ENCODE results near the gene MYO5A. TPM values are rescaled to one million over a fixed set of nuclear protein-coding genes. Genes with fewer than 3 reads are reported as not detected.

MYO5A gene
- total RNA-seq, 1 donor from 2014 or later, result 15.7 TPM

DNA sequence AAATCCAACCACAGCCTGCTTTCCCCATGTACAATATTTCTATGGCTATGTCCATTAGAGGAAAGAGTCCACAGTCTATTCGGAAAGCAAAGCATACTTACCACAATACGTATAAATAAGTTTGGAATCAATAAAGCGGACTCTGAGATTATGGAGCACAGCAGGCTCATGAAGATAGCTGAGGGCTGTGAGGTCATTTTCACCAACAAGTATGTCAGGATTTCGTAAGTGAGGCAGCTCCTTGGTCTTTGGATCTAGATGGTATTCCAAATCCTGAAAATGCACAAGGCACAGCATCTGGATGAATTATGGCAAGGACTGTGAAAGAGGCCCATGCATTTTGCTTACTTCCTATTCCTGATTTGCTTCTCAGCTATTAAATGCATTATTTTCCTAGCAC lies 100.4 kb downstream of the MYO5A start:
- H3K4me3 ChIP-seq (ENCODE audit: low read depth, low read length), result no peak overlapping the region
- TF ChIP-seq, protein P1, sequence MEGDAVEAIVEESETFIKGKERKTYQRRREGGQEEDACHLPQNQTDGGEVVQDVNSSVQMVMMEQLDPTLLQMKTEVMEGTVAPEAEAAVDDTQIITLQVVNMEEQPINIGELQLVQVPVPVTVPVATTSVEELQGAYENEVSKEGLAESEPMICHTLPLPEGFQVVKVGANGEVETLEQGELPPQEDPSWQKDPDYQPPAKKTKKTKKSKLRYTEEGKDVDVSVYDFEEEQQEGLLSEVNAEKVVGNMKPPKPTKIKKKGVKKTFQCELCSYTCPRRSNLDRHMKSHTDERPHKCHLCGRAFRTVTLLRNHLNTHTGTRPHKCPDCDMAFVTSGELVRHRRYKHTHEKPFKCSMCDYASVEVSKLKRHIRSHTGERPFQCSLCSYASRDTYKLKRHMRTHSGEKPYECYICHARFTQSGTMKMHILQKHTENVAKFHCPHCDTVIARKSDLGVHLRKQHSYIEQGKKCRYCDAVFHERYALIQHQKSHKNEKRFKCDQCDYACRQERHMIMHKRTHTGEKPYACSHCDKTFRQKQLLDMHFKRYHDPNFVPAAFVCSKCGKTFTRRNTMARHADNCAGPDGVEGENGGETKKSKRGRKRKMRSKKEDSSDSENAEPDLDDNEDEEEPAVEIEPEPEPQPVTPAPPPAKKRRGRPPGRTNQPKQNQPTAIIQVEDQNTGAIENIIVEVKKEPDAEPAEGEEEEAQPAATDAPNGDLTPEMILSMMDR (conservative IDR thresholded peaks at IDR 0.05; ENCODE audit: low read depth, low read length), result no peak
- DNase-seq (ENCODE audit: low read depth), result no peak

DNA sequence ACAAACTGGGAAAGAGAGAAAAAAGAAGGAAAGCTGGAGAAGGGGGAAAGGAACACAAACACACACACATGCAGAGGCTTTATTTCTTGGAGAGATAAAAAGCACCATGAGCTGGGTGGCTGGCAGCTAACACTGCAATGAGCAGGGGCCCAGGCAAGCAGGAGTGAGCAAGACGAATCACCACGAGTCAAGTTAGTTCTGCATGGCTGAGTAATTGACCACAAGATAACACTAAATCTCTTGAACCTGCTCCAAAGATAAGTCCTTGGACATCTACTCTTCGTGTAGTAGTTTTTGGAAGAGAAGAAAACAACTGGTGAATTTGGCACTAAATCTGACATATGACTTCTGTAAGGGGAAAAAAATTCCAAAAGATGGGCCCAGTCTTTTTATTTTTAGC lies 100.9 kb downstream of the MYO5A start:
- peak; percentile 27 for DNase-seq (ENCODE audit: low read depth)
- TF ChIP-seq, protein P1 (conservative IDR thresholded peaks at IDR 0.05; ENCODE audit: low read depth, low read length), result no peak
- no peak overlapping the region for H3K4me3 ChIP-seq (ENCODE audit: low read depth, low read length)

DNA sequence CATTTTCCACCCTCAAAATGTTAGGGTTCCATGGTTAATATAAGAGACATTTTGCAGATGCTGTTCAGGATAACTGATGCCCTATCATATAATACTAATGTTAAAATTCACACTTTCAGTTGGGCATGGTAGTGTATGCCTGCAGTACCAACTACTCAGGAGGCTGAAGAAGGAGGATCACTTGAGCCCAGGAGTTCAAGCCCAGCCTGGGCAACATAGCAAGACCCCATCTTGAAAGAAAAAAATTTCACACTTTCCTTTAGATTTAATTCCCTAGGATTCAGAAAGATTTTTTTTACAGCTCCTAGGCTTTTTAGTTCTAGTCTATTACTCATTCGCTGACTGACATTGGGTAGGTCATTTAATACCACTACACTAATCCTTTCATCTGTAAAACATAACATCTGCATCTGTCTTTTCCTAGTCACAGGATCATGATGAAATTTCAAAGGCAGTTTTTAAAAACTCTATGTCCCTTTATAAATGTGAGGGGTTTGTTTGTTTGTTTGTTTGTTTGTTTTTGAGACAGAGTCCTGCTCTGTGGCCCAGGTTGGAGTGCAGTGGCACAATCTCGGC lies 103.7 kb downstream of the MYO5A start:
- TF ChIP-seq, protein P1 (conservative IDR thresholded peaks at IDR 0.05; ENCODE audit: low read depth, low read length), result no peak
- DNase-seq (ENCODE audit: low read depth), result no peak
- H3K4me3 ChIP-seq (ENCODE audit: low read depth, low read length), result no peak overlapping the region

DNA sequence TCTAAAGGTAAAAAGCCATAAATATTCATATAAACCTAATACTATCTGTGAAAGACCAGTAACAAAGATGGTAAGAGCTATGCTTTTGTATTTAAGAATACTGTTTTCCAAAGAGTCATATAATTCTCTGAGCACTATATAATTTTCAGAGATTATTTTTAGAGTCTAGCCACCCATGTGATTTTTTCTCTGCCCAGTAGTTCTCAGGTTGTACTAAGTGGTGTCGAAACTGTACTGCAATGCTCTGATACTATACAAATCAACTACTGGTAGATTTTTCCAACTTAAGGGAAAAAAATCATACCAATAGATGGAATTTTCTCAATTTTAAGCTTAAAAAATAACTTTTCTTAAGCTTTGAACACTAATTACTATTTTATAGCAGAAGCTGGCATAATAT lies 104.8 kb downstream of the MYO5A start:
- no peak overlapping the region for H3K4me3 ChIP-seq (ENCODE audit: low read depth, low read length)
- TF ChIP-seq, protein P1 (conservative IDR thresholded peaks at IDR 0.05; ENCODE audit: low read depth, low read length), result no peak
- no peak for DNase-seq (ENCODE audit: low read depth)

DNA sequence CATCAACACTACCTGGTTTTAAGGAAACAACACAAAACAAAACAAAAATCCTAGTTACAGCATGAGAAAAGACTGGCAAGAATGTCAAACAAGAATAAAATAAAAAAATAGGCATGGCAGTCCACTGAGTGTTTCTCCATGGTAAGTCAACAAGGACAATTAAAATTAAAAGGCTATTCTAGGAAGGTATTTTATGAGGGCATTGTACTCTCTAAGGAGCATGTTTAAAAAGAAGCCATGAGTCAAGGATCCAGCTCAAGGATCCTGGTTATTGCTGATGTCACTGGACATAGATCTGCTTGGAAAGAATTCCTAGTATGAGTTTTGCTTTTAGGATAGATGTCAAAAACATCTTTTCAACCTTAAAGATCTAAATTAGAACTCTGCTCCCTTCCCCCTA lies 106.7 kb downstream of the MYO5A start:
- DNase-seq (ENCODE audit: low read depth), result peak; percentile 6
- TF ChIP-seq, protein P1 (conservative IDR thresholded peaks at IDR 0.05; ENCODE audit: low read depth, low read length), result no peak
- no peak overlapping the region for H3K4me3 ChIP-seq (ENCODE audit: low read depth, low read length)

DNA sequence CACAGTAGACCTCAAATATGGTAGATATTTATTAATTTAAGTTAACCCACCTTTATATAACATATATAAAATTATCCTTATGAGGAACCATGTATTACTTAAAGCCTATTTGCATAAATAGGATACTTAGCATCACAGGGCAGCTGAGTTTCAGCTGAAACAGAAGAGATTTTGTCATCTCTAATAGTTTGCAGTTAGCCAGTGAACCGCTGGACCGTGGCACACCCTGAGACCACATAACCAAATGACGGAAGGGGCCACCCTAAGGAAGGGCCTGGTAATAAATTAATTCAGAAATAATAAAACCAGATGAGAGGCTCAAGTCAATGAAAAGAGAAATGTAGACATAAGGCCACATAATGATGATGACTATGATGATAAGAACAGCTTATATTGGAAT lies 107.7 kb downstream of the MYO5A start:
- TF ChIP-seq, protein P1 (conservative IDR thresholded peaks at IDR 0.05; ENCODE audit: low read depth, low read length), result no peak
- no peak overlapping the region for H3K4me3 ChIP-seq (ENCODE audit: low read depth, low read length)
- DNase-seq (ENCODE audit: low read depth), result no peak

DNA sequence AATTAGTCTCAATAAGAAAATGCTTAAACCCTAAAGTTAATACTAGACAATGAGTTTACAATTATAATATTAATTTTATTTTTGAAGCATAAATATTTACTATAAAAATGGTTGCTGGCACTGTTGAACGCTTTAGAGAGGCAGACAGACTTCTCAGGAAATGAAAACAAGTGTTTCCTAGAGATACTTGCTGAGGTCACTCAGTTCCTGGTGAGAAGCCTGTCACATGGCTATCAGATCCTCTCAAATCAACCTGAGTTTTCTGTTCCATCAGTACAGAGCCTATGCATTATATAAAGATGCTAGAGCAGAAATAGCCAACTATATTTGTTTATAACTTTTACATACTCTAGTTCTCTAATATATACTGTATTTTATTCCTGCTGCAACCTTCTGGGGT lies 109.2 kb downstream of the MYO5A start:
- TF ChIP-seq, protein P1 (conservative IDR thresholded peaks at IDR 0.05; ENCODE audit: low read depth, low read length), result no peak
- DNase-seq (ENCODE audit: low read depth), result no peak
- no peak overlapping the region for H3K4me3 ChIP-seq (ENCODE audit: low read depth, low read length)
